HT1080 (cell line): ENCODE results near the gene CDH4. TPM values are rescaled to one million over a fixed set of nuclear protein-coding genes. Genes with fewer than 3 reads are reported as not detected.

Source experiments
- DNase-seq: peaks from one replicate; pipeline ENCODE4 v3.0.0-alpha.2; 2015; ENCODE audit warnings: low read depth
- total RNA-seq: library from RNA; depleted of rRNA; stranded (reverse); fragments of >200 nt; shearing (Covaris generic); gene quantifications from 2 replicates; pipeline ENCODE4 v1.2.3, GENCODE V29; 2014

Gene CDH4
- total RNA-seq, 1 experiment from 2014 or later, result 10.8 TPM

- DNase-seq, result no peak
These were observed 548.5 kb downstream of the CDH4 start for GRCh38 chr20:61800359-61801064.

- no peak for DNase-seq
These were observed 549.0 kb downstream of the CDH4 start for GRCh38 chr20:61801065-61801360.

GRCh38 chr20:61801428-61801827, 549.4 kb downstream of the CDH4 start:
- no peak for DNase-seq

GRCh38 chr20:61801857-61802442, 549.9 kb downstream of the CDH4 start:
- no peak for DNase-seq

GRCh38 chr20:61802721-61803311, 550.8 kb downstream of the CDH4 start:
- DNase-seq, result no peak

GRCh38 chr20:61803416-61803914, 551.4 kb downstream of the CDH4 start:
- no peak for DNase-seq

- DNase-seq, result no peak
These were observed 552.1 kb downstream of the CDH4 start for GRCh38 chr20:61803915-61804751.

- DNase-seq, result peak; percentile 52
These were observed 552.8 kb downstream of the CDH4 start for GRCh38 chr20:61804752-61805295.

GRCh38 chr20:61805365-61805764, 553.3 kb downstream of the CDH4 start:
- DNase-seq, result no peak

- DNase-seq, result no peak
These were observed 553.7 kb downstream of the CDH4 start for GRCh38 chr20:61805781-61806180.

GRCh38 chr20:61806314-61806713, 554.3 kb downstream of the CDH4 start:
- DNase-seq, result no peak

GRCh38 chr20:61806995-61807394, 554.9 kb downstream of the CDH4 start:
- no peak for DNase-seq

GRCh38 chr20:61807471-61808160, 555.6 kb downstream of the CDH4 start:
- DNase-seq, result no peak

- no peak for DNase-seq
These were observed 556.4 kb downstream of the CDH4 start for GRCh38 chr20:61808447-61808846.

GRCh38 chr20:61809006-61809770, 557.1 kb downstream of the CDH4 start:
- DNase-seq, result no peak

GRCh38 chr20:61810066-61810737, 558.1 kb downstream of the CDH4 start:
- no peak for DNase-seq

GRCh38 chr20:61810738-61811135, 558.7 kb downstream of the CDH4 start:
- no peak for DNase-seq

- no peak for DNase-seq
These were observed 559.1 kb downstream of the CDH4 start for GRCh38 chr20:61811166-61811565.

- no peak for DNase-seq
These were observed 560.2 kb downstream of the CDH4 start for GRCh38 chr20:61812121-61812844.
